IMR-90 (cell line): Measurements from ENCODE around the gene TAF1B. TPM values are rescaled to one million over a fixed set of nuclear protein-coding genes. Genes with fewer than 3 reads are reported as not detected.

Experiments
- ATAC-seq: fragments of 200-7000 bp; cut with Tn5 transposase; 2 replicates; pipeline ENCODE4 v1.9.1; 2020; ENCODE audit warnings: low read depth, mild to moderate bottlenecking, moderate library complexity
- BruUV-seq: library from RNA; stranded (reverse); fragments of 400-500 nt; replicated peaks from 2 replicates; lab custom pipeline; 2021; lab: Mats Ljungman, UMichigan
- CTCF ChIA-PET: fragments of 300-600 bp; formaldehyde crosslinking; extraction: SDS; loops from one replicate; lab custom pipeline; 2021; ENCODE audit warnings: antibody characterized with exemption; lab: Yijun Ruan, JAX
- POLR2A ChIA-PET: fragments of 300-600 bp; sonication (Branson Sonifier 250); formaldehyde crosslinking; loops from one replicate; lab custom pipeline; 2022; ENCODE audit warnings: antibody characterized with exemption; ENCODE audit not compliant: unreplicated experiment; lab: Charles Lee
- DNase-seq: peaks from one replicate; pipeline ENCODE4 v3.0.0; 2013
- H2AFZ ChIP-seq: replicated peaks from 2 replicates; pipeline ENCODE3; 2013; ENCODE audit warnings: low read length, mild to moderate bottlenecking; ENCODE audit not compliant: poor library complexity
- H2AK5ac ChIP-seq: 2 replicates; pipeline ENCODE4 v1.6.1; 2013; ENCODE audit warnings: low read depth, low read length, inconsistent platforms
- H2AK9ac ChIP-seq: replicated peaks from 2 replicates; pipeline ENCODE3; 2013; ENCODE audit warnings: mild to moderate bottlenecking, low read depth, low read length, moderate library complexity; ENCODE audit not compliant: poor library complexity
- H2BK120ac ChIP-seq: 2 replicates; pipeline ENCODE4 v1.6.1; 2013; ENCODE audit warnings: low read depth, low read length, inconsistent platforms
- H2BK15ac ChIP-seq: 3 replicates; pipeline ENCODE4 v1.6.1; 2013; ENCODE audit warnings: low read depth, low read length, inconsistent platforms
- H2BK20ac ChIP-seq: 2 replicates; pipeline ENCODE4 v1.6.1; 2013; ENCODE audit warnings: low read depth, mild to moderate bottlenecking, inconsistent platforms, low read length, moderate library complexity
- H2BK5ac ChIP-seq: 2 replicates; pipeline ENCODE4 v1.6.1; 2013; ENCODE audit warnings: mild to moderate bottlenecking, low read depth, low read length, inconsistent platforms; ENCODE audit not compliant: poor library complexity, severe bottlenecking
- H3K14ac ChIP-seq: replicated peaks from 2 replicates; pipeline ENCODE4 v1.6.1; 2013; ENCODE audit warnings: low read depth, low read length, inconsistent platforms
- H3K18ac ChIP-seq: 2 replicates; pipeline ENCODE4 v1.6.1; 2013; ENCODE audit warnings: low read depth, low read length, control low read depth
- H3K23ac ChIP-seq: 2 replicates; pipeline ENCODE4 v1.6.1; 2013; ENCODE audit warnings: low read depth, low read length, inconsistent platforms
- H3K27ac ChIP-seq: 2 replicates; pipeline ENCODE4 v1.5.1; 2013; ENCODE audit warnings: mild to moderate bottlenecking, control low read depth, low read length; ENCODE audit not compliant: insufficient read depth
- H3K27me3 ChIP-seq: 2 replicates; pipeline ENCODE4 v1.6.1; 2013; ENCODE audit warnings: low read length; ENCODE audit not compliant: control insufficient read depth, insufficient read depth
- H3K36me3 ChIP-seq: 2 replicates; pipeline ENCODE4 v1.6.1; 2013; ENCODE audit warnings: low read length, mixed read lengths; ENCODE audit not compliant: control insufficient read depth, insufficient read depth
- H3K4ac ChIP-seq: 2 replicates; pipeline ENCODE4 v1.6.1; 2013; ENCODE audit warnings: low read depth, low read length, inconsistent platforms
- H3K4me1 ChIP-seq: 2 replicates; pipeline ENCODE4 v1.6.1; 2013; ENCODE audit warnings: low read length, mixed read lengths; ENCODE audit not compliant: control insufficient read depth, insufficient read depth
- H3K4me2 ChIP-seq: 2 replicates; pipeline ENCODE4 v1.6.1; 2013; ENCODE audit warnings: low read depth, mild to moderate bottlenecking, control low read depth, low read length, moderate library complexity
- H3K4me3 ChIP-seq: 2 replicates; pipeline ENCODE4 v1.5.1; 2013; ENCODE audit warnings: low read depth, mild to moderate bottlenecking, control low read depth, low read length, moderate library complexity; ENCODE audit not compliant: insufficient read depth
- H3K56ac ChIP-seq: 2 replicates; pipeline ENCODE4 v1.6.1; 2013; ENCODE audit warnings: low read length, inconsistent platforms; ENCODE audit not compliant: insufficient read depth; ENCODE audit errors: extremely low read depth
- H3K79me1 ChIP-seq, 2 experiments: 2 replicates each; pipeline ENCODE4 v1.6.1; 2013; ENCODE audit warnings: low read length in 2 of 2, inconsistent platforms in 1 of 2, low read depth in 1 of 2
- H3K9ac ChIP-seq: 2 replicates; pipeline ENCODE4 v1.6.1; 2013; ENCODE audit warnings: low read depth, low read length, control low read depth
- H3K9me1 ChIP-seq: 2 replicates; pipeline ENCODE4 v1.6.1; 2013; ENCODE audit warnings: low read length, inconsistent platforms; ENCODE audit not compliant: insufficient read depth
- H3K9me3 ChIP-seq: 2 replicates; pipeline ENCODE4 v1.6.1; 2013; ENCODE audit warnings: low read length; ENCODE audit not compliant: control insufficient read depth, insufficient read depth
- H4K20me1 ChIP-seq: 2 replicates; pipeline ENCODE4 v1.6.1; 2013; ENCODE audit warnings: low read length, inconsistent platforms; ENCODE audit not compliant: insufficient read depth
- H4K5ac ChIP-seq: 2 replicates; pipeline ENCODE4 v1.6.1; 2013; ENCODE audit warnings: mild to moderate bottlenecking, low read depth, low read length, control low read depth
- H4K8ac ChIP-seq, 2 experiments: 2 replicates each; pipeline ENCODE4 v1.6.1; 2013; ENCODE audit warnings: low read depth in 2 of 2, low read length in 2 of 2, control low read depth in 1 of 2, inconsistent platforms in 1 of 2
- H4K91ac ChIP-seq: 2 replicates; pipeline ENCODE4 v1.6.1; 2013; ENCODE audit warnings: low read depth, low read length, inconsistent platforms; ENCODE audit not compliant: insufficient read depth
- BHLHE40 ChIP-seq: fragments of 150-350 bp; IDR thresholded peaks from 2 replicates; pipeline ENCODE4 v1.6.1; 2016; ENCODE audit warnings: mild to moderate bottlenecking, low read depth, low read length
- CEBPB ChIP-seq: IDR thresholded peaks from 2 replicates; pipeline ENCODE4 v1.6.1; 2012; ENCODE audit warnings: low read depth, low read length, improper control_type of control experiment
- CHD1 ChIP-seq: IDR thresholded peaks from 2 replicates; pipeline ENCODE4 v1.6.1; 2012; ENCODE audit warnings: low read depth, low read length, improper control_type of control experiment
- CTCF ChIP-seq: conservative IDR thresholded peaks from 2 replicates; pipeline ENCODE4 v1.5.1; 2012; ENCODE audit warnings: mild to moderate bottlenecking, low read depth, low read length, improper control_type of control experiment
- ELK1 ChIP-seq: fragments of 150-350 bp; IDR thresholded peaks from 2 replicates; pipeline ENCODE4 v1.6.1; 2016; ENCODE audit warnings: low read depth, mild to moderate bottlenecking, low read length, moderate library complexity, borderline replicate concordance
- FOS ChIP-seq: fragments of 150-350 bp; IDR thresholded peaks from 2 replicates; pipeline ENCODE4 v1.6.1; 2016; ENCODE audit warnings: low read depth, low read length
- MAFK ChIP-seq: IDR thresholded peaks from 2 replicates; pipeline ENCODE4 v1.6.1; 2012; ENCODE audit warnings: low read depth, low read length, improper control_type of control experiment
- NFE2L2 ChIP-seq: fragments of 150-350 bp; IDR thresholded peaks from 2 replicates; pipeline ENCODE4 v1.6.1; 2016; ENCODE audit warnings: low read depth, mild to moderate bottlenecking, low read length
- RAD21 ChIP-seq: IDR thresholded peaks from 2 replicates; pipeline ENCODE4 v1.6.1; 2012; ENCODE audit warnings: low read length, improper control_type of control experiment
- RCOR1 ChIP-seq: IDR thresholded peaks from 2 replicates; pipeline ENCODE4 v1.6.1; 2012; ENCODE audit warnings: mild to moderate bottlenecking, low read length, improper control_type of control experiment; ENCODE audit not compliant: insufficient replicate concordance
- RFX5 ChIP-seq: IDR thresholded peaks from 2 replicates; pipeline ENCODE4 v1.8.0; 2012; ENCODE audit warnings: low read depth, mild to moderate bottlenecking, low read length, moderate library complexity
- SMC3 ChIP-seq: fragments of 150-350 bp; IDR thresholded peaks from 2 replicates; pipeline ENCODE4 v1.6.1; 2016; ENCODE audit warnings: low read depth, mild to moderate bottlenecking, antibody characterized with exemption, low read length, moderate library complexity
- USF2 ChIP-seq: fragments of 150-350 bp; IDR thresholded peaks from 2 replicates; pipeline ENCODE4 v1.6.1; 2017; ENCODE audit warnings: mild to moderate bottlenecking, antibody characterized with exemption, low read length, low read depth
- WGBS, 2 experiments: methylation state at CpG; one replicate each; pipeline versions ENCODE4 v1.1.5 to v1.1.7; 2013; ENCODE audit warnings: missing lambda C conversion rate in 2 of 2; ENCODE audit not compliant: insufficient read length in 1 of 2; ENCODE audit errors: extremely low coverage in 2 of 2; 5-methylcytosine and 5-hydroxymethylcytosine counted together
- dilution Hi-C: fragments of 300-500 bp; cut with HindIII; formaldehyde crosslinking; loops from one replicate; pipeline ENCODE4 v1.14.3; 2018; ENCODE audit warnings: low sequenced_read_pairs; ENCODE audit not compliant: unreplicated experiment
- in situ Hi-C: fragments of 300-500 bp; cut with MboI; formaldehyde crosslinking; loops from 3 replicates; pipeline ENCODE4 v1.14.3; 2019; ENCODE audit warnings: low sequenced_read_pairs, inconsistent platforms, mixed read lengths
- intact Hi-C: fragments of 100-400 bp; cut with micrococcal nuclease; formaldehyde crosslinking; loops from 2 replicates; pipeline ENCODE4 v1.10.0; 2022
- polyA plus RNA-seq, 3 experiments: library from polyadenylated mRNA; depleted of rRNA; stranded (reverse); fragments of >200 nt; gene quantifications; 2 replicates each; pipeline ENCODE4 v1.2.3, GENCODE V29; 2012; ENCODE audit warnings: low replicate concordance in 1 of 3
- total RNA-seq: library from RNA; depleted of rRNA; stranded (reverse); fragments of >200 nt; gene quantifications from 2 replicates; pipeline ENCODE4 v1.2.3, GENCODE V29; 2012

The TAF1B gene
- total and polyA plus RNA-seq, 2 of the 4 experiments (the other 2 are of a cell fraction), result 8.4 to 19.9 TPM

GRCh38 chr2:9809064-9809356 is 34.3 kb upstream of the TAF1B start:
- dilution Hi-C loops (no loop called here), in situ Hi-C loops (loop anchor here (10.0 to 25.0 kb wide), 2 partner anchors 616 to 853 kb away; no protein-coding TSS in a partner anchor), intact Hi-C loops (no loop called here)
- H2BK5ac ChIP-seq, result no peak overlapping the region
- H3K27ac ChIP-seq, result no peak overlapping the region
- no peaks in the 10 kb centered on the region for H3K79me1 ChIP-seq
- no peak overlapping the region for H2AK9ac ChIP-seq
- H2AK5ac ChIP-seq, result no peak overlapping the region
- H4K5ac ChIP-seq, result no peak overlapping the region
- H3K4me2 ChIP-seq, result no peak overlapping the region
- H3K9me1 ChIP-seq, result peaks cover 7% of the 10 kb centered on the region; the same call in 1 of the 2 replicates
- 83% methylated on average over 2 of the region's 4 CpGs; no CpG with 5 or more reads in 1 of the 2 experiments for WGBS, 2 experiments
- H3K9ac ChIP-seq, result no peak overlapping the region
- no peaks in the 10 kb centered on the region for H4K20me1 ChIP-seq
- TF ChIP-seq CHD1 (no peak), RFX5 (no peak), FOS (no peak), USF2 (no peak), NFE2L2 (no peak), CTCF (no peak), BHLHE40 (no peak), ELK1 (no peak), RAD21 (no peak), RCOR1 (no peak), MAFK (no peak), CEBPB (no peak), SMC3 (no peak)
- no peaks in the 10 kb centered on the region for H3K9me3 ChIP-seq
- ChIA-PET POLR2A (no interaction called here), CTCF (no interaction called here)
- H4K91ac ChIP-seq, result no peak overlapping the region
- no peaks in the 10 kb centered on the region for H3K36me3 ChIP-seq
- H4K8ac ChIP-seq, result no peak overlapping the region
- H3K4ac ChIP-seq, result no peak overlapping the region
- no peak overlapping the region for H2BK20ac ChIP-seq
- H3K56ac ChIP-seq, result no peak overlapping the region
- peaks cover 14% of the 10 kb centered on the region for H3K4me1 ChIP-seq
- no peak overlapping the region for H2AFZ ChIP-seq
- H3K18ac ChIP-seq, result no peak overlapping the region
- ATAC-seq (no peak), DNase-seq (no peak)
- no peak overlapping the region for H3K4me3 ChIP-seq
- BruUV-seq, result no TSS peak
- peaks cover 7% of the 10 kb centered on the region; the same call in 1 of the 2 replicates for H3K27me3 ChIP-seq
- no peak overlapping the region for H2BK15ac ChIP-seq
- no peak overlapping the region for H2BK120ac ChIP-seq
- no peak overlapping the region for H3K14ac ChIP-seq
- H3K23ac ChIP-seq, result no peak overlapping the region
